HPDE6-E6E7 (cell line): ENCODE data around the gene PSORS1C1.

Source experiments
- DNase-seq: peaks from one replicate; pipeline ENCODE4 v3.0.0; 2011; ENCODE audit warnings: missing footprints; ENCODE audit errors: extremely low spot score

Gene PSORS1C1

DNA sequence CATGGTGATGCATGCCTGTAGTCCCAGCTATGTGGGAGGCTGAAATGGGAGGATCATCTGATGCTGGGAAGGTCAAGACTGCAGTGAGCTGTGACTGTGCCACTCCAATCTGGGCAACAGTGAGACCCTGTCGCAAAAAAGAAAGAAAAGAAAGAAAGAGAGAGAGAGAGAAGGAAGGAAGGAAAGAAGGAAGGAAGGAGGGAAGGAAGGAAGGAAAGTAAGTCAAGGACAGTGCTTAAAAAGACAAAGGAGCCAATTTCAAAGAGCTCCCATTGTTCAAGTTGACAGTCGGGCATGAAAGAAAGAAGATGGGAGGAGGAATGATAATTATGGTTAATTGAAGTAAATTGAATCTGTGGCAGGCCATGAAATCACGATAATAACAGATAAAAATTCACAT is 18.4 kb upstream of the PSORS1C1 start:
- no peak for DNase-seq

DNA sequence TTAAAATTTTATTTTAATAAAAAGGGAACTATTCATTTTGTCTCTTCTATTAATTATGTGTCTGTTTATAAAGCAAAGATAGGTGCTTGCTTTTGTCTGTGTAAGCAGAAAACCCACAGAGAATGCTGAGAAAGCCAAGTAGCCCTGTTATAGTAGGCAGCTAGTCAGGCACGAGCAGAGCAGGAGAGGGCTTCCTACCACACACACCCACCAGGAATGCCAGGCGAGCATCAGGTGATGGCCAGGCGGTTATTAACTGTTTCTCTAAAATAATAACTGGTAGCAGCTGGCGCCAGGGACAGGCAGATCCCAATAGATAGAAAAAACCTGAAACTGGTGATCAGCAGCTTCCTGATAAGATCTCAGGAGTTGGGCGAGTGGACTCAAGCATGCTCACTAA is 17.9 kb upstream of the PSORS1C1 start:
- DNase-seq: no peak

DNA sequence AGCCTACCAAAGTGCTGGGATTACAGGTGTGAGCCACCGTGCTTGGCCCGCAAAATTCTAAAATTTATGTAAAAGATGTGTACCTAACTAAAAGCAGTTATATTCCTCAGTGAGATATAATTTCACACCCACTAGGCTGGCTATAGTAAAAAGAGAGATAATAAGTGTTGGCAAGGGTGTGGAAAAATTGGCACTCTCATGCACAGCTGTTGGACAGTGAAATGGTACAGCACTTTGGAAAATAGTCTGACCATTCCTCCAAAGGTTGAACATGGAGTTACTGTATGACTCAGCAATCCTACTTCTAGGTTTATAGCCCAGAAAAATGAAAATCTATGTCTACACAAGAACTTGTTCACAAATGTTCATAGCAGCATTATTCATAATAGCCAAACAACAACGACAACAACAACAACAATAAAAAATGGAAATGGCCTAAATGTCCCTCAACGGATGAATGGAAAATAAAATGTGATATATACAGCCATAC is 16.1 kb upstream of the PSORS1C1 start:
- no peak for DNase-seq

DNA sequence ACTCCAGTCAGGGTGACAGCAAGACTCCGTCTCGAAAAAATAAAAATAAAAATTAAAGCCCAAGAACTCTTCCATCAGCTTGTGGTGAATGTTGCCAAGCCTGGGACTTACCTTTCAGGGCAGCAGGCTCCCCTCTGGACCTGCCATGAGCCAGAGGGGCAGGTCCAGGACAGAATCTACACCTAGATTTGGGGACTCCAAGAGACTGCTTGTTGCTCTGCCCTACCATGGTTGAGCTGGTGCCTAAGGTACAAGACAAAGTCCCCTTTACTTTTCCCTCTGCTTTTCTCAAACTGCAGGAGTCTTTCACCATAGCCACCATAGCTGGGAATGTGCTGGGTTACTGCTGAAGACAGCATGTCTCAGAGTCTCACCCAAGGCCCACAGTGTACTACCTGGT is 11.5 kb upstream of the PSORS1C1 start:
- DNase-seq: no peak

DNA sequence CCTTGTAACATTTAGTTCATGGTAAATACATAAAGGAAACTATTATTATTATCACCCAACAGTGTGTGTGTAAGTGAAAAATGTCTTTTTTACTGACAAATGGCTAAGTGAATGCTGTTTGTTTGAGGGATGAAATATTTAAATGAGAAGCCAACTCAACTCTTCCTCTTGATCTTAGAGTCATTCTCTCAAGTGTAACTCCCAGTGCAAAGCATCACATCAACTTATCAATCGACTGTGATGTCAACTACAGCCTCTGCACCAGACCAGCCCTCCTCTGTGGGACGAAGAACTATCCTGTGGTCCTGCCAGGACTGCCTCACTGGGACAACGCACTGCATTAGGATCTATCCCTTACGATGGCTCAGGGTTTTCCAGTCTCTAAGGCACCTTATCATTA is 7.5 kb upstream of the PSORS1C1 start:
- DNase-seq: no peak

DNA sequence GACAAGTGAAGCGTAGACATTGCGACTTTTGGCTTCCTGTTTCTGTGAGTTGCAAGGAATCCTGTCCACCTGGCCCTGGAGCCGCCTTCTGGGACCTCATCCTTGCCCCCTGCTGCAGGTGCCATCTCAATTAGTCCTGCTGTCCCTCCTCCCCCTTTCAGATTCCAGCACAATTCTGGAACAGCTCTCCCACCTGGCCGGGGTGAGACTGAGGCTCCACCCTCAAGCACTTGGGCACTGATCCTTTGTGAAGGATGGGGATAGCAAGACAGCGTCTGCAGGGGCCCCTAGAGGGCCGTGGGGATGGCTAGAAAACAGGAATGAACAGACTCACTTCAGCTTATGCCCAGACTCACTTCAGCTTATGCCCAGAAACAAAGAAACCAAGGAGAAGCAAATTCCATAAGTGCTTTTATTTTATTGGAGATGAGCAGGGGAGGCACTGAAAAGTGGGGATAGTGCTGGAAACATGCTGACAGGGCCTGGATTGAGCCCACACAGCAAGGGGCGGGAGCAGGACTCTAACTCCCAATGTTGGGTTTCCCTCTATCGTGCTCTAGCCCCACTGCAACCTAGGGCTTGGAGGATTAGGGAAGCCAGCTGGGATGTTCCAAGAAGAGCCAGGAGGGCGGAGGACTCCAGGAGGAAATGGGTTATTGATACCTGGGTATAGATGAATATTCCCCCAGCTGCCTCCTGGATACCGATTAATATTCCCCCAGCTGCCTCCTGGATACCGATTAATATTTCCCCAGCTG is 3.6 kb upstream of the PSORS1C1 start:
- DNase-seq: no peak

DNA sequence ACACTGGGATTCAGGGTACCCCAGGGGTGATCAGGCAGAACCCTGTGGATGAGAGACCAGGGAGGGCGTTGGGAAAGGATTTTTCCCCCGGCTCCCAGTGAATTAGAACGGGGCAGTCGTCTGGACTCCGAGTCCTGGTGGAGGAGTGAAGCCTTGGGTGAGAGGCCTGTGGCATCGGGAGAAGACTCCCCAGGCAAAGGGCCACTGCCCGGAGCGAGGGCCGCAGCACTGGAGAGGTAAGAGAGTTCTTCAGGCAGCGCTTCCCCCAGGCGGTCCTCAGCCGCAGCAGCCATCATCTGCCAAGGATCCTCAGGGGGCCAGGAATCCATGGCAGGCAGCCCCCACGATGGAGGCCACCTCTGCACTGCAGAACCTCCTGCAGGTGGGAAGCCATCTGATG is 2.9 kb upstream of the PSORS1C1 start:
- no peak for DNase-seq

DNA sequence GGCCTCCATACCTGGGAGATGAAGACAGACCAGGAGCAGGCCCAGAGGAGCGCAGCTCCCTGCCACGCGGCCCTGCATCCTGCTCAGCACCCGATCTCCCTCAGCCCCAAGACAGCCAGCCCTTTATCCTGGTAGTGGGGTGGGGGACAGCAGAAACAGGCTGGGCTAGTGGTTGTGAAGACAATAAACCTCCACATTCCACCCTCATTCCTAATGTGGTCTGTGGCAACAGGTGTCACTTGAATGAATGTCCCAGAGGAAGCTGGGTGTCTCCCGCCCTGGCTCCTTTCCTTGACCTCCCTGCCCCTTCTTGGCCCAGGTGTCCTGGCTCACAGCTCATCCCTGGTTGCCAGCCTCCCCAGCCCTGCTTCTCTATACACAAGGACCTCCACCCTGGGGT is 2.1 kb upstream of the PSORS1C1 start, which contains the start of gene C6orf15:
C6orf15 (minus strand) TSS at position 98 of the 400 bp plus-strand sequence; CDS start at position 78, 20 bp downstream.
- DNase-seq: no peak

DNA sequence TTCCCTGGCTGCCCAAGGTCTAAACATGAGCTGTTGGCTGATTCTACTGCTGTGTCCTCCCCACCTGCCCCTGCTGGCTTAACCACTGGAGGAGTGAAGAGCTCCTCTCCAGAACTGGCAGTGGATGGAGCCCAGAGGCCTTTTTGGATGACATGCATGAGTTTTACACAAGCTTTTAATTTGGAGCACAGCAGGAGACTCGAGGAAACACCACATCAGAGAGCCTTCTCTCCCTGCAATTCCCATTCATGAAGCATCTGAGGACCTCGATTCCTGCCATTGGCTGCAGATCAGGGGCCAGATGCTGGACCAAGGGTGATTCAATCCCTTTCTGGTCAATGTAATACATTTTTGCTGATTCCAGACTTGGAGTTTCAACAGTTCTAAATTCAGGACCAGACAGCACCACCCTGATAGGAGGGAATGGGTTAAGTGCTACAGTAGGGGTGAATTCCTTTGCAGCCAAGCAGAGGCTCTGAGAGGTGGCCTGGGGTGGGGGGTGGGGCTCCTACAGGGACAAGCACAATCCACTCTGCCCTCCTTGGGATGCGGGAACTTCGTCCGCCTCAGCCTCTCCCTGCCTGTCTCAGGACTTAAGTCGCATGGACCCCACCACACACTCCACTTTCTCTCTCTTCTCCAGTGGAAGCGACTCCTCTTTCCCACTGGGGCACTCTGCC is 599 bp upstream of the PSORS1C1 start:
- DNase-seq: no peak

DNA sequence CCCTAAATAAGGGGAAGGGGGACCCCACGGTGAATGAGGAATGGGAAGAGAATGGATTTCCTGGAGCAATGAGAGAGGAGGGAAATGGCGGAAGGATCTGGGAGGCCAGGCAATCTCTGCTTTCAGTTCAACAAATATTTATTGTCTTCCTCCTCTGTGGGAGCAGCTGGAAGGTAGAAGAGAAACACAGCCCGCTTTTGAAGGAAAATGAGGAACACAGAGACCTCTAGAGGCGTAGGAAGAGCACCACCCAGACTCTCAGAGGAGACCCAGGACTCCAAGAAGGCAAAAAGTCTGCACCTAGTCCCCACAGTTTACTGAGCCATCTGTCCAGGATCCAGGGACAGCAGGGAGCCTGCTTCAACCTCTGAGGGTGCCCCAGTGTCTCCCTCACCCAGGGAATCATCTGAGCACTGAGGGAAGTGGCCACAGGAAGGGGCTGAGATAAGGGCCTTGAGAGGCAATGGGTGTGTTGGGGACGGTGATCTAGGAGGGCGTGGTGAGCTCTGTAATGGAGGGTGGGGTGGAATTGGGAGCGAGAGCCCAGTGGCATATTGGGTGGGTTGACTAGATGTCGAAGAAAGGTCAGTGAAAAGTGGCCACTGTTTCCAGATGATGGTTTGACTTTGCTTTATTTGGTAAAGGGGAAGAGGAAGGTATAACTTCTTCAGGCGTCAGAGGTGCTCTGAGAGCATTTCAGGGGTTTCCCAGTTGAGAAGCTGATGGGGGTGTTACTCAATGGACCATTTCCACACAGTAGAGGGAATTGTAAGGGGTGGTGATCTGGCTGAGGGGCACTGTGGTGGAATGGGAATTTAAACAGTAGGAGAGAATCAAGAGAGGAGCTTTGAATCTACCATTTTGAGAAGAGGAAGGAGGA is 610 bp downstream of the PSORS1C1 start:
- peak; percentile 64 for DNase-seq

DNA sequence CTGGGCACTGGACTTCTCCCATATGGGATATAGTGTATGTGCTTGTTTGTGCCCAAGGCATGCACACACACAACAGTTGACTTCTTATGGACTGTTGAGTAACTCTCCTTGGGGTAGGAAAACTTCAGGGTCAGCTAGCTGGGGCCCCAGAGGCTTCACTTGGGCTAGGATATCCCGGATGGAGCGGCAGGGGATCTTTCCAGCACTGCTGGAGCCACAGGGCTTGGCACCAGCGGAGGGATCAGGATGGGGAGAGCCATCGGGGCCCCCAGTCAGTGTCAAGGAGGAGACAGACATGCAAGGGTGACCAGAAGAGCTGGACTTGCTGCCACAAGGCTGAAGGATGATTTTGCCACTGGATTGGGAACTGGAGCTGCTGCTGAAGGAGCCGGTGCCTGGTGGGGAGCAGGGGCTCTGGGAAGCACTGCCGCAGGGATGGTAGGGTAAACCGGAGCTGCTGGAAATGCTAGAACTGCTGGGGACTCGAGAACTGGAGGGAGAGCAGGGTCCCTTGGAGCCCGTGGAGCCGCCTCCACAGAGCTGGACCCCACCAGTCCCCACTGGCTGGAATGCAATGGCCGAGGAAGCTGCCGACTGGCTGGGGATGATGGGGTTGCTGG is 1.5 kb downstream of the PSORS1C1 start:
- DNase-seq: no peak

DNA sequence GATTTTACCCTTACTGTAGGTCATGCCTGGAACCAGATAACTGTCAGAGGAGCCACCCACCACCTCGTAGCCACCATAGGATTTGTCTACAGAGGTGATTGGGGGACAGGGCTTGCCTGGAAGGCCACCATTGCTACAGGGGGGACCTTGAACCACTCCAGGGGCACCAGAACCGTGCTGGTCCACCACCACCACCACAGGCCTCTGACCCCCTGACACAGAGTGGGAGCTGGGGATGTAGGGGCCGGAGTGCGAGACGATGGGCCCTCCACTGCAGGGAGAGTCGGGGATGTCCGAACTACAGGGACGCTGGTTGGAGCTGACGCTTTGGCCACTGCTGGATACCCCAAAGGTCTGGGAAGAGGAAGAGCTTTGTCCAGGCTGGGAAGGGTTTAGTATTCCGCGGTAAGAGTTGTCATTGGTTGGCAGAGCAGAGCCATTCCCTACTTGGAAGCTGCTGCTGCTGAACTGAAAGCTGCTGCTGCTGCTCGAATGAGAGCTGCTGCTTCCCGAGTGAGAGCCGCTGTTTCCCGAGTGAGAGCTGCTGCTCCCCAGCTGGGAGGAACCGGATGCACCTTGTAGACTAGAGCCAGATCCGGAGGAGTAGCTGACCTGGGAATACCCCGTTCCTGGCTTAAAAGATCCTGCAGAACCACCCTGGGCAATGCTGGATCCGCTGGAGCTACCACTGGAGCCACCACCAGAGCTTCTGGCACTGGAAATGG is 2.2 kb downstream of the PSORS1C1 start:
- DNase-seq: no peak

DNA sequence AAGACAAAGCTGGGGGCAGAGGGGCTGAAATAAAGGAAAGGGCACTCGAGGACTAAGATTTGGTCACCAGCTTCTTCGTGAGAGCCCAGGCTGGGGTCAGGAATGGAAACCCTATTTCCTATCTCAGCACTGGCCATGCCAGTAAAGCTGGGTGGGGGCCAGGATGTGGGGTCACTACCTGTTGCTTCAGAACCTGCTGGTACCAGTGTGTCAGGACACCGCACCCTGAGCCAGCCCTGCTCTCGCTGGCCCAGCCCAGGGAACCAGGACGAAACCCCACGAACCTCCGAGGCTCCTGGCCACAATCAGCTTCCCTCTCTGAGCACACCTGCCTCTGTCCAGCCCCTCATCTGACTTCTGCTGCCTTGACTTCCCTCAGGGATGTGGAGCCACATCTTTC is 3.6 kb downstream of the PSORS1C1 start:
- DNase-seq: no peak

DNA sequence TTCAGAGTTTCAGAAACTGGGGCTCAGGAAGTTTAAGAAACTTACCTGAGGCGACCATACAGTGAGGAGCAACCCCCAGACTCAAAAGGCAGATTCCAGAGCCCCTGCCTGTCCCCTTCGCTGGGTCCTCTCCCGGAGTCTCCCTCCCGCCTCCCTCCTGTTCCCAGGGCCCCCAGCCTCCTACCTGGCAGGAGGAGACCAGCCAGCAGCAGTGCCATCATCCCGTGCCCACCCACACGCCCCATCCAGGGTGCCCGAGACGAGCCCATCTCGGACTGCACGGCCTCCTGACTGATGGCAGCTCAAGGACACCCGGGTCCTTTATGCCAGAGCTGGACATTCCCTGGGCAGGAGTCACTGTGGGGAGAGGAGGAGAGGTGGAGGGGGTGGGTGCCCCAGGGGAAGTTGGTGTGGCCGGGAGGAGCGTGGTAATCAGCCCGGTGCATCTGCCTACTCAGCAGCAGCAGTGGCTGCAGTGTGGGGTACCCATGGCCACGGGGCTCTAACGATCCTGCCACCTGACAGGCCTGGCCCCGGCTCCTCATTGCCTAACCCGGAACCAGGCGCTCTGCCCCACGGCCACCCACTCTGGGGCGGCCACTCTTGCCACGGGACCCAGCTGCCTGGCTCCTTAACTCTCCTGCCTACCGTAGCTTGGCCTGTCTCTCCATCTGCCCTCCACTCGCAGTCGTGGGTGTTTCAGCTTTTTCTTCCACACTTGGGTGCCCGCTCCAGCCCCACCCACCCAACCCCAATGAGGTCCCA is 5.7 kb downstream of the PSORS1C1 start, which contains the start of gene CDSN:
CDSN (minus strand) TSS at position 296 of the 765 bp plus-strand sequence; CDS start at position 269, 27 bp downstream.
- no peak for DNase-seq

DNA sequence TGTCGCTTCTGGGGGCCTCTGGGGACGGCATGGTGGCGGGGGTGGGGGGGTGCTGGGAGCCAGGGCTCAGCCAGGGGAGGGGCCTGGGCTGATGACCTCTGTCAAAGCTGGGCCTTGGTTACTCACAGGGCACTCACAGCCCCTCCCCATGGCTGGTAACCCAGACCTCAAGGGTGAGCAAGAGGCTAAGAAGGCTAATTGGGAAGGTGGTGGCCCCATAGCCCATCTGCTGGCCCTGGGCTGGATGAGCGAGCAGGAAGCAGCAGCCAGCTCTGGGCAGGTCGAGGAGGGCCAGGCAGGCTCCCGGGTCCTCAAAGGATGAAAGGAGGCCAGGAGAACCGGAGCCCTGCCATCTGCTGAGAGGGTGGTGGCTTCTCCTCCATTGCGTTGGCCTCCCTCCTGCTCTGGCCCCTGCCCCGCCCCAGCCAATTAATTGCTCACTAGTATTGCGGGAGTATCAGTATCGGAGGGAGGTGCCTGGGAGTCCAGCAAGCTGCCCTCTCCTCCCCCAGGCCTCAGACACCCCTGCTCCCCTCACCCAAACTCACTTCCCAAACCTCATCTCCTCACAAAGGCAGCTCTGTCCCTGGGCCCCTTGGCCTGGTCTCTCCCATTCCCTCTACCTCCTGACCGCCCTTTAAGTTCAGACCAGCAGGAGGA is 6.7 kb downstream of the PSORS1C1 start:
- no peak for DNase-seq

DNA sequence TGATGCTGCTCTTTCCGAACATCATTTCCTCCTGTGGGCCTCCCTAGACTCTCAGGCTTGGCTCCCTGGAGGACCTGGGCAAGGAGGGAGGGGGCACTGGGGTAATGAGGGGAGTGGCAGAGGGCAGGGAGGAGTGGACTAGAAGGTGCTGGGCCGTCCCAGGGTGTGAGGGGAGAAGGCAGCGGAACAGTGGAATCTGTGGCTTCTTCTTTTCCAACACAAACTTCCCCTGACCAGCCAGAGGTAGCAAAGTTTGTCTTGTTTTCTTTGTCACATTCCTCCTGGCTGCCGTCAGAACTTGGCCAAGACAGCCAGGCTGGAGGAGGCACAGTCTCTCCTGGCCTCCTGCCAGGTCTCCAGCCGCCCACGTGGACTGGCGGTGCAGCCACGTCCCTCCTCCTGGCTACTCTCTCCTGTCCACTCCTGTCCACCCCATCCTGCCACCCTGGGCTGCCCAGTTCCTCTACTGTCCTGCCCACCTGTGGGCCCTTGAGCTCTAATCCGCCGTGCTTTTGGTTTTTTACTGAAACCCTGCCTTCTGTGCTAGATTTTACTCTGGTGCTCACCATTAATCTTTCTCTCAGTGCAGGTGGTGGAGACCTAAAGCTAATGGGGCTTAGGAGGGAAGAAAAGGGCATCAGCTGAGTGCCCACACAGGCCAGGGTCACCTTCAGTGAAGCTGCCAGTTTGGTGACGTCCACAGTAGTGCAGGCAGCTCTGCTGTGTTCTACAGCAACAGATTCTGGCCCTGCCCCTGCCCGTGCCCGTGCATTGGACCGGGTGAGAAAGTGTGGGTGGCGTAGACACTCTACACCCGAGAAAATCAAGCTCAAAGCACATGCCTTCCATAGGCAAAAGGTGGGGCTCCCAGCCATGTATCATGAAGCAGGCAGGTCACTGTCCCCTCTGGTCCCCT is 8.4 kb downstream of the PSORS1C1 start:
- DNase-seq: no peak

DNA sequence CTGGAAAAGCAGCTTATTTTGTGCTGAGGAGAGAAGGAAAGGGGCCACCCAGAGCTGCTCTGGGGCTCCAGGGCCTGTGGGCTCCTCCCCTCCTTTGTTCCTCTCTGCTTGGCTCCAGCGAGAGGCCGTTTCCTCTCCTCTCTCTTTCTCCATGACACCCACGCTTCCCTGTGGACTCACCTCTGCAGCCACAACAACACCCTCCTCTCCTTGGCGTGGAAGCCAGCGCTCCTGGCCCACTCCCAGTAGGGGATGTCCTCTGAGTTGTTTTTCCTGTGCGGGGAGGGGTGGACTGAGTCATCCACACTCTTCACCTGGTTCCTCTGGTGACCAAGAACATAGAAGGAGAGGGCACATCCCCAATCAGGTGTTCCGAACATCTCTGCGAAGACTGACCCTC is 10.6 kb downstream of the PSORS1C1 start:
- peak; percentile 62 for DNase-seq

DNA sequence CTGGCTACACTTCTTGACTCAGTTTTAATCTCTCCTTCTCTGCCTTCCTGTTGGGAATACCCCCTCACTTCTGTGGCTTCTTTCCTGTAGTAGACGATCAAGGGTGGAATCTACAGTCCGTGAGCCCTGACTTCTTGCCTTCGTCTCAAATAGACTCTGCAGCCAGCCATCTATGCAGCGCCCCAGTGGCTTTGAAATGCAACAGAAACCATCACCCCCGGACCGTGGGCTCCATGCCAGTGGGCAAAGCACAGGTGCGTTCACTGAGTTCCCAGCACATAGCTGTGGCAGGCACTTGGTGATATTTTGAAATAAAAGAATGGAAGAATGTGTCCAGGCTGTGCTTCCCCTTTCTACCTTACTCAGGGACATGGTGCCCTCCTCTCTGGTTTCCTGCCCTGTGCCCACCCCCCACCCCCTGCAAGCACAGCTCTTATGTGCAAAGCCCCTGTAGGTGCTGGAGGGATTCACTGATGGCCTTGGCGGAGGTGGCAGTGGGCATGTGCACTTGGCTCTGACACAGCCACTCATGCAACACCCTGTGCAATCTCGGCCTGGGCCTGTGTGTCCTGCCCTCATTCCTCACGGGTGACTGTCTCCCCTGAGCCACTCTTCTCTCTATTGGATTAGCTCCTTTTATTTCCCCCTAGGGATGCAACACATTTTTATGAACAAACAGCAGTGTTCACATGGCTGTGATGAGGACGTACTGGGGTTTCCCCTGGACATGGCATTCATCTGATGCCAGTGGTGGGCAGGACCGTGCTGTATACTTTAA is 11.2 kb downstream of the PSORS1C1 start:
- peak; percentile 35 for DNase-seq
